HepG2 (cell line): ENCODE data around the gene AMPD2. TPM values are rescaled to one million over a fixed set of nuclear protein-coding genes. Genes with fewer than 3 reads are reported as not detected.

ENCODE experiments used
- ATAC-seq: fragments of 200-7000 bp; cut with Tn5 transposase; 3 replicates; pipeline ENCODE4 v1.9.1; 2020; ENCODE audit warnings: mild to moderate bottlenecking, moderate library complexity
- BruUV-seq: library from RNA; stranded (reverse); fragments of 400-500 nt; replicated peaks from 2 replicates; lab custom pipeline; 2021; lab: Mats Ljungman, UMichigan
- CTCF ChIA-PET: fragments of 300-600 bp; formaldehyde crosslinking; extraction: SDS; loops from one replicate; lab custom pipeline; 2021; ENCODE audit warnings: low total read pairs, inconsistent platforms, low intra/inter-chr PET ratio; lab: Yijun Ruan, JAX
- POLR2A ChIA-PET: fragments of 350-600 bp; sonication (Branson Sonifier 250); formaldehyde crosslinking; loops from one replicate; lab custom pipeline; 2020; ENCODE audit warnings: antibody characterized with exemption, inconsistent platforms; lab: Yijun Ruan, JAX
- DNase-seq: peaks from one replicate; pipeline ENCODE4 v3.0.0-alpha.2; 2015; ENCODE audit warnings: low spot score
- FAIRE-seq: peaks from 3 replicates; lab custom pipeline; 2011; peaks lifted over from hg19 to GRCh38; lab: Jason Lieb, UNC
- H2AFZ ChIP-seq: one replicate; pipeline ENCODE4 v1.6.1; 2011; ENCODE audit warnings: low read length, inconsistent platforms
- H3K27ac ChIP-seq: fragments of 300-600 bp; 3 replicates; pipeline ENCODE4 v1.8.0; 2011; ENCODE audit warnings: mixed run types, mild to moderate bottlenecking, mixed read lengths, low read length, inconsistent platforms; ENCODE audit not compliant: insufficient read depth; ENCODE audit errors: extremely low read length
- H3K27me3 ChIP-seq, 2 experiments: fragments of 200-600 bp in 1 of 2; 2 replicates in 1 of 2; 3 replicates in 1 of 2; pipeline versions ENCODE4 v1.6.0 to v1.8.0; 2011; ENCODE audit warnings: low read length in 2 of 2, mild to moderate bottlenecking in 2 of 2, moderate library complexity in 2 of 2, inconsistent platforms in 1 of 2; ENCODE audit not compliant: insufficient read depth in 2 of 2, control insufficient read depth in 1 of 2
- H3K36me3 ChIP-seq, 2 experiments: fragments of 200-600 bp in 1 of 2; replicated peaks in 1 of 2; 2 replicates in 1 of 2; 3 replicates in 1 of 2; pipeline versions ENCODE4 v1.5.1 to v1.8.0; 2011; ENCODE audit warnings: low read length in 2 of 2, inconsistent platforms in 1 of 2; ENCODE audit not compliant: insufficient read depth in 2 of 2, control insufficient read depth in 1 of 2
- H3K4me1 ChIP-seq: 2 replicates; pipeline ENCODE4 v1.5.1; 2012; ENCODE audit warnings: low read length, inconsistent platforms; ENCODE audit not compliant: insufficient read depth
- H3K4me2 ChIP-seq: 2 replicates; pipeline ENCODE4 v1.6.0; 2011; ENCODE audit warnings: low read depth, low read length, inconsistent platforms
- H3K4me3 ChIP-seq, 3 experiments: fragments of 200-600 bp in 1 of 3; sonication (generic), shearing (Covaris generic) in 1 of 3; replicated peaks in 1 of 3; 2 replicates each; pipeline ENCODE4 v1.5.1; 2011 to 2016; ENCODE audit warnings: low read length in 3 of 3, inconsistent platforms in 2 of 3, low read depth in 2 of 3, mild to moderate bottlenecking in 2 of 3, control low read depth in 1 of 3, mixed read lengths in 1 of 3; ENCODE audit not compliant: insufficient read depth in 1 of 3
- H3K79me2 ChIP-seq: one replicate; pipeline ENCODE4 v1.6.1; 2011; ENCODE audit warnings: low read length, inconsistent platforms; ENCODE audit not compliant: insufficient read depth
- H3K9ac ChIP-seq: 2 replicates; pipeline ENCODE4 v1.6.0; 2011; ENCODE audit warnings: mild to moderate bottlenecking, low read depth, low read length, inconsistent platforms; ENCODE audit not compliant: insufficient read depth
- H3K9me3 ChIP-seq: 2 replicates; pipeline ENCODE4 v1.5.1; 2012; ENCODE audit warnings: mild to moderate bottlenecking, low read length
- H4K20me1 ChIP-seq: 2 replicates; pipeline ENCODE4 v1.6.0; 2011; ENCODE audit warnings: inconsistent platforms, mild to moderate bottlenecking, low read length, moderate library complexity; ENCODE audit not compliant: insufficient read depth
- HIC2 ChIP-seq: sonication (generic); formaldehyde crosslinking; IDR thresholded peaks from 2 replicates; pipeline ENCODE4 v1.9.0; 2022; ENCODE audit warnings: low read depth, missing genetic modification reagents
- MAZ ChIP-seq, 2 experiments: sonication (generic) in 1 of 2; formaldehyde crosslinking in 1 of 2; IDR thresholded peaks; 2 replicates each; pipeline versions ENCODE4 v1.5.0 to v1.6.1; 2012 to 2020; ENCODE audit warnings: low read depth in 2 of 2, mild to moderate bottlenecking in 2 of 2, borderline replicate concordance in 1 of 2, improper control_type of control experiment in 1 of 2, low read length in 1 of 2, missing genetic modification reagents in 1 of 2, moderate library complexity in 1 of 2
- RBFOX2 ChIP-seq: fragments of 200-400 bp; formaldehyde crosslinking; IDR thresholded peaks from 2 replicates; pipeline ENCODE4 v1.6.1; 2017; ENCODE audit warnings: low read depth, mild to moderate bottlenecking, low read length
- SETDB1 ChIP-seq: sonication (generic); formaldehyde crosslinking; IDR thresholded peaks from 2 replicates; pipeline ENCODE4 v1.5.1; 2020; ENCODE audit warnings: missing genetic modification reagents, mild to moderate bottlenecking, borderline replicate concordance
- SMAD3 ChIP-seq: sonication (generic); formaldehyde crosslinking; IDR thresholded peaks from 2 replicates; pipeline ENCODE4 v1.4.0; 2020; ENCODE audit warnings: missing genetic modification reagents
- ZBTB7B ChIP-seq: sonication (generic); formaldehyde crosslinking; IDR thresholded peaks from 2 replicates; pipeline ENCODE4 v1.4.0; 2020; ENCODE audit warnings: missing genetic modification reagents
- WGBS: methylation state at CpG from one replicate; pipeline ENCODE4 v1.1.6; 2017; ENCODE audit warnings: low lambda C conversion rate; 5-methylcytosine and 5-hydroxymethylcytosine counted together
- in situ Hi-C: cut with HindIII; loops from 2 replicates; pipeline ENCODE4 v1.10.0; 2017; ENCODE audit warnings: low pct_unique_long_range_greater_than_20kb; ENCODE audit not compliant: extremely low pct_ligation_motif_present
- intact Hi-C: fragments of 100-400 bp; cut with micrococcal nuclease; formaldehyde crosslinking; loops from one replicate; pipeline ENCODE4 v1.10.0; 2022; ENCODE audit not compliant: unreplicated experiment
- polyA plus RNA-seq, 8 experiments: library from polyadenylated mRNA; depleted of rRNA in 3 of 8; stranded (reverse) in 7 of 8; unstranded in 1 of 8; fragments of >200 nt; fragmentation: Illumina TruSeq in 4 of 8; extraction: Trizol in 4 of 8; gene quantifications; 2 replicates each; pipeline versions ENCODE4 v1.2.1 to v1.2.3, GENCODE V29; 2011 to 2016; ENCODE audit warnings: low read depth in 4 of 8, missing spikeins in 1 of 8, mixed read lengths in 1 of 8; ENCODE audit not compliant: insufficient read depth in 1 of 8
- total RNA-seq, 5 experiments: library from RNA; depleted of rRNA; stranded (reverse); fragments of >200 nt; fragmentation: Illumina TruSeq; extraction: Trizol; gene quantifications; 2 replicates each; pipeline ENCODE4 v1.2.3, GENCODE V29; 2016; ENCODE audit warnings: low read depth in 1 of 5

The AMPD2 gene
- total and polyA plus RNA-seq, 2 of the 13 experiments (the other 11 are each of a cell fraction or from before 2014, with no cell fraction given): 62.3 to 82.0 TPM

- no peak for TF ChIP-seq MAZ (IDR thresholded peaks at IDR 0.05; ENCODE audit: borderline replicate concordance, low read depth, low read length)
- no peak for TF ChIP-seq MAZ (CRISPR knock-in tag; IDR thresholded peaks at IDR 0.05; ENCODE audit: low read depth)
- no peak for TF ChIP-seq SMAD3 (CRISPR knock-in tag)
- TF ChIP-seq SETDB1 (CRISPR knock-in tag): no peak
Measured at GRCh38 chr1:109624201-109625010, 4.8 kb downstream of the AMPD2 start (continued).

- intact Hi-C loops: no loop called here
- no peak overlapping the region for H2AFZ ChIP-seq
- peaks cover 35 to 55% of the 10 kb centered on the region in 2 experiments for H3K36me3 ChIP-seq
- ATAC-seq: no peak
- H3K27me3 ChIP-seq: no peaks in the 10 kb centered on the region; a peak in 1 of 5 replicates
- H3K9me3 ChIP-seq: no peaks in the 10 kb centered on the region
- TF ChIP-seq ZBTB7B (CRISPR knock-in tag) (no peak), RBFOX2 (peak; percentile 43; the same call in 1 of the 2 replicates), HIC2 (CRISPR knock-in tag) (no peak)
- no peak for DNase-seq
- WGBS: 84% methylated on average over 9 of the region's 16 CpGs
- no peak for FAIRE-seq
- no peak overlapping the region for H3K4me2 ChIP-seq
- no peak overlapping the region for H3K4me3 ChIP-seq
- in situ Hi-C loops: no loop called here
- no TSS peak for BruUV-seq
- POLR2A ChIA-PET: interaction anchor here (1.1 to 1.2 kb wide), 2 partner anchors 11 to 77 kb away, joined by 3 to 6 read pairs; partner anchors contain the start of gene GNAI3
- H4K20me1 ChIP-seq: peaks cover 39% of the 10 kb centered on the region
- no peak overlapping the region for H3K9ac ChIP-seq
- no peak overlapping the region for H3K27ac ChIP-seq
- CTCF ChIA-PET: no interaction called here
- peaks cover 25% of the 10 kb centered on the region for H3K4me1 ChIP-seq
- peaks cover 46% of the 10 kb centered on the region for H3K79me2 ChIP-seq
Measured at GRCh38 chr1:109625176-109625575, 5.5 kb downstream of the AMPD2 start.
